OCI-M2 (cell line): Measurements from ENCODE around the gene GNS.

Experiments used
- DNase-seq: peaks from one replicate; lab custom pipeline; 2025; ENCODE audit not compliant: unreplicated experiment; lab: John Stamatoyannopoulos, UW

Gene GNS

GRCh38 chr12:64737539-64737938 lies 21.7 kb downstream of the GNS start:
- no peak for DNase-seq

- no peak for DNase-seq
Measured at GRCh38 chr12:64736771-64737170, 22.4 kb downstream of the GNS start.

- no peak for DNase-seq
Measured at GRCh38 chr12:64735442-64735841, 23.8 kb downstream of the GNS start.

GRCh38 chr12:64733857-64734256 lies 25.3 kb downstream of the GNS start:
- DNase-seq = no peak

- no peak for DNase-seq
Measured at GRCh38 chr12:64731683-64732082, 27.5 kb downstream of the GNS start.

GRCh38 chr12:64730588-64730969 lies 28.6 kb downstream of the GNS start:
- no peak for DNase-seq

- DNase-seq = no peak
Measured at GRCh38 chr12:64729909-64730587, 29.2 kb downstream of the GNS start.

- DNase-seq = no peak
Measured at GRCh38 chr12:64724201-64724745, 34.9 kb downstream of the GNS start.

- no peak for DNase-seq
Measured at GRCh38 chr12:64723630-64724029, 35.6 kb downstream of the GNS start.

GRCh38 chr12:64722835-64723234 lies 36.4 kb downstream of the GNS start:
- DNase-seq = no peak

- DNase-seq = no peak
Measured at GRCh38 chr12:64720884-64721283, 38.3 kb downstream of the GNS start.

- DNase-seq = no peak
Measured at GRCh38 chr12:64718649-64719048, 40.6 kb downstream of the GNS start.

- DNase-seq = no peak
Measured at GRCh38 chr12:64716839-64717455, 42.3 kb downstream of the GNS start.

GRCh38 chr12:64716371-64716770 lies 42.8 kb downstream of the GNS start:
- DNase-seq = no peak

- DNase-seq = no peak
Measured at GRCh38 chr12:64714551-64714968, 44.6 kb downstream of the GNS start.

GRCh38 chr12:64713376-64713775 lies 45.8 kb downstream of the GNS start:
- DNase-seq = no peak

GRCh38 chr12:64709429-64709828 lies 49.8 kb downstream of the GNS start:
- no peak for DNase-seq

- no peak for DNase-seq
Measured at GRCh38 chr12:64707926-64708325, 51.3 kb downstream of the GNS start.

- no peak for DNase-seq
Measured at GRCh38 chr12:64707362-64707761, 51.8 kb downstream of the GNS start.

- no peak for DNase-seq
Measured at GRCh38 chr12:64706857-64707256, 52.3 kb downstream of the GNS start.

- DNase-seq = no peak
Measured at GRCh38 chr12:64706306-64706705, 52.9 kb downstream of the GNS start.

- DNase-seq = no peak
Measured at GRCh38 chr12:64701283-64701682, 57.9 kb downstream of the GNS start.

- DNase-seq = no peak
Measured at GRCh38 chr12:64700532-64700931, 58.7 kb downstream of the GNS start.
